Prostate gland (tissue), 2 donors: ENCODE results near the gene CRYL1.

ENCODE experiments used
- CTCF ChIP-seq, 4 experiments: fragments of 200-600 bp in 2 of 4; fragments of 450-650 bp in 2 of 4; sonication (generic) in 2 of 4; IDR thresholded peaks; 1 replicate in 3 of 4; 2 replicates in 1 of 4; pipeline ENCODE4 v1.5.1; 2016 to 2019; ENCODE audit warnings: antibody characterized with exemption in 4 of 4, mild to moderate bottlenecking in 2 of 4, moderate library complexity in 2 of 4
- POLR2A ChIP-seq: fragments of 450-650 bp; IDR thresholded peaks from one replicate; pipeline ENCODE4 v1.6.1; 2016; ENCODE audit warnings: antibody characterized with exemption, mild to moderate bottlenecking
- POLR2AphosphoS5 ChIP-seq: sonication (generic); formaldehyde crosslinking; IDR thresholded peaks from one replicate; pipeline ENCODE4 v1.6.1; 2017; ENCODE audit warnings: antibody characterized with exemption

- TF ChIP-seq CTCF (IDR thresholded peaks at IDR 0.05) (no peak), POLR2A (no peak), POLR2AphosphoS5 (no peak)
Observed at GRCh38 chr13:20388184-20388583, 137.5 kb downstream of the CRYL1 start.
